GM12892 (cell line): ENCODE measurements around the gene EMILIN2.
A peak's percentile ranks its signal among the peaks of the same experiment; 100 is the strongest.
"Not testable (repeated sequence)": the region's sequence is repeated elsewhere in the genome, so short reads cannot be mapped to it uniquely, and the experiment has no call there.

Experiments used
- DNase-seq: peaks from one replicate; pipeline ENCODE4 v3.0.0; 2011; ENCODE audit not compliant: insufficient read length
- FAIRE-seq: peaks from 2 replicates; lab custom pipeline; 2011; peaks lifted over from hg19 to GRCh38; lab: Jason Lieb, UNC
- POLR2A ChIP-seq: IDR thresholded peaks from 2 replicates; pipeline ENCODE4 v1.6.1; 2011; ENCODE audit warnings: low read depth, low read length, control low read depth
- POLR2AphosphoS5 ChIP-seq: IDR thresholded peaks from 2 replicates; pipeline ENCODE4 v1.6.1; 2011; ENCODE audit warnings: low read depth, low read length, control low read depth
- TAF1 ChIP-seq: IDR thresholded peaks from 2 replicates; pipeline ENCODE4 v1.6.1; 2011; ENCODE audit warnings: low read depth, mild to moderate bottlenecking, control low read depth, low read length, borderline replicate concordance

EMILIN2 gene

GRCh38 chr18:2914185-2914880 lies 67.5 kb downstream of the EMILIN2 start:
- no peak for TF ChIP-seq POLR2A
- no peak for TF ChIP-seq POLR2AphosphoS5
- TF ChIP-seq TAF1, result no peak
- FAIRE-seq, result no peak
- DNase-seq, result no peak

- FAIRE-seq, result no peak
- no peak for DNase-seq
Observed at GRCh38 chr18:2914881-2915240, 68.1 kb downstream of the EMILIN2 start.

GRCh38 chr18:2915486-2915885 lies 68.7 kb downstream of the EMILIN2 start:
- not testable (repeated sequence) for DNase-seq, FAIRE-seq

More at GRCh38 chr18:2914881-2915240, 68.1 kb downstream of the EMILIN2 start:
- TF ChIP-seq POLR2AphosphoS5 (no peak), TAF1 (no peak), POLR2A (no peak)

- DNase-seq (no peak), FAIRE-seq (no peak)
- TF ChIP-seq POLR2A (no peak), TAF1 (no peak), POLR2AphosphoS5 (no peak)
Observed at GRCh38 chr18:2916184-2916583, 69.4 kb downstream of the EMILIN2 start.

- TF ChIP-seq POLR2AphosphoS5, result no peak
- no peak for TF ChIP-seq POLR2A
- peak; percentile 44 for FAIRE-seq
- DNase-seq, result no peak
Observed at GRCh38 chr18:2917259-2918047, 70.6 kb downstream of the EMILIN2 start.

GRCh38 chr18:2918761-2919550 lies 72.2 kb downstream of the EMILIN2 start:
- TF ChIP-seq POLR2AphosphoS5 (no peak), TAF1 (no peak), POLR2A (no peak)
- FAIRE-seq (no peak), DNase-seq (no peak)

- FAIRE-seq, result no peak
- DNase-seq, result no peak
Observed at GRCh38 chr18:2919600-2919999, 72.8 kb downstream of the EMILIN2 start.

GRCh38 chr18:2920027-2920426 lies 73.2 kb downstream of the EMILIN2 start:
- DNase-seq, result no peak
- no peak for FAIRE-seq

More at GRCh38 chr18:2919600-2919999, 72.8 kb downstream of the EMILIN2 start:
- no peak for TF ChIP-seq POLR2AphosphoS5
- TF ChIP-seq POLR2A, result no peak
- TF ChIP-seq TAF1, result no peak

GRCh38 chr18:2920546-2921343 lies 73.9 kb downstream of the EMILIN2 start:
- DNase-seq (no peak), FAIRE-seq (no peak)
- TF ChIP-seq POLR2AphosphoS5 (no peak), TAF1 (no peak), POLR2A (no peak)

More at GRCh38 chr18:2920027-2920426, 73.2 kb downstream of the EMILIN2 start:
- TF ChIP-seq POLR2AphosphoS5 (no peak), TAF1 (no peak), POLR2A (no peak)

- FAIRE-seq (no peak), DNase-seq (no peak)
- TF ChIP-seq POLR2A, result no peak
- TF ChIP-seq TAF1, result no peak
- no peak for TF ChIP-seq POLR2AphosphoS5
Observed at GRCh38 chr18:2921778-2922177, 75.0 kb downstream of the EMILIN2 start.

GRCh38 chr18:2923464-2923863 lies 76.7 kb downstream of the EMILIN2 start:
- DNase-seq (no peak), FAIRE-seq (no peak)
- TF ChIP-seq TAF1 (no peak), POLR2A (no peak), POLR2AphosphoS5 (no peak)
